Measurements from ENCODE around the gene CPN1.
"Not testable (repeated sequence)": the region's sequence is repeated elsewhere in the genome, so short reads cannot be mapped to it uniquely, and the experiment has no call there.

CPN1 gene

DNA sequence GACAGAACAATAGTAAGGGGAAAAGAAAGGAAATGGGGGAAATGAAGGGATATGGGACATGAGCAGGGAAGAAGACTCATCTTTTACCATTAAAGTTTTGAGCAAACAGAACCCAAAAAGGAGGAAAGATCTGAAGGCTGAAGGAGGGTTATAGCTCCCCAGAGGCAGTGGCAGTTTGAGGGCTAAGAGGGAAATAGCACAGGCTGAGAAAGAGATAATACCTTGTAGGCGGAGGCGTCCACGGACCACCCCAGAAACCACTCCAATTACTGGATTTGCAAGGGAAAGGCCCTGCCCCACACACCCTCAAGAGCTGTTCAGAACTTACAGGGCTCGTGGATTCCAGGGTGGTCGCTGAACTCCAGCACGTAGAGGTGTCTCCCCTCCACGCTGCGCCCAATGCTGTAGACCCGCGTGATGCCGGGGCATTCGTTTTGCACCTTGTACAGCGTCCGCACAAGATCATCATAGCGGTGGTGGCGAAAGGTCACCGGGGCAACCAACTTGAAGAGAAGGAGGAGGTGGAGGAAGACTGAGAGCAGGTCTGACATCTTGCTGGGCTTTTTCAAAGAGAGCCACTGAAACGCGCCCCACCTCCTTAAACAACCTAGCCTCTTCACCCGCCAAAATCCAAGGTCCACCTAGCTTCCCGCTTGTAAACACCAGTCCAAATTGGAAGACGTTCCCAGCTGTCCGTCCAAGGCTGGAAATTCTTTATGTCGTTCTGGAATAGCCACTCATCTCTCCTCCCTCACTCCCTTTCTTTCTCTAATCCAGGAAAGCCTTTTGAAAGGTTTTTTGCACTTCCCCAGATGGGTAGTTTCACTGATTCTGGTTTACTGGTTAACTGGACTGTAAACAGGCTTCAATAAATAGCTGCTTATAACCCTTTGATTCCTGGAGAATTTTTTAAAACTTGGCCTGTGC, at the start of gene CPN1:
Gene CPN1 (minus strand): TSS at position 795 of the 927 bp plus-strand sequence. CDS start 244 bp downstream, at position 551.
- no peak for DNase-seq

- no peak for DNase-seq
Measured at GRCh38 chr10:100130831-100131230, 49.2 kb upstream of the CPN1 start.

GRCh38 chr10:100129424-100129823, 47.8 kb upstream of the CPN1 start:
- peak; percentile 44 for DNase-seq

- DNase-seq = no peak
Measured at GRCh38 chr10:100128951-100129350, 47.3 kb upstream of the CPN1 start.

GRCh38 chr10:100125335-100125734, 43.7 kb upstream of the CPN1 start:
- not testable (repeated sequence) for DNase-seq

- DNase-seq = no peak
Measured at GRCh38 chr10:100124097-100124496, 42.4 kb upstream of the CPN1 start.

DNA sequence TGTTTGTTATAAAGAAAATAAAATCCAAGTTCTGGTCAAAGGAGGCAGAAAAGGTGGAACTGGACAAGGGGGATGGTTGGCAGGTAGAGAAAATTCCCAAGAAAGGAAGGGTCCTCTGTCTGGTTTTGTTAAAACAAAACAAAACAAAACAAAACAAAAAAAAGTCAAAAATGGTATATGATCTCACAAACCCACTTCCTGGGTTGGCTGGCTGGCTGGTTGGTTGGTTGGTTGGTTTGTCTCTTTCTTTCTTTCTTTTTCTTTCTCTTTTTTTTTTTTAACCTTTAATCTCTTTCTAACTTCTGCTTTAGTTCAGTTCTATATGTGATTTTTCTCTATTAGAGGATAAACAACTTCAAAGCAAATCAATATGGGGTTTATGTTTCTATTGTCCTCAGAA, 41.1 kb upstream of the CPN1 start:
- DNase-seq = no peak

- no peak for DNase-seq
Measured at GRCh38 chr10:100120550-100120949, 38.9 kb upstream of the CPN1 start.

DNA sequence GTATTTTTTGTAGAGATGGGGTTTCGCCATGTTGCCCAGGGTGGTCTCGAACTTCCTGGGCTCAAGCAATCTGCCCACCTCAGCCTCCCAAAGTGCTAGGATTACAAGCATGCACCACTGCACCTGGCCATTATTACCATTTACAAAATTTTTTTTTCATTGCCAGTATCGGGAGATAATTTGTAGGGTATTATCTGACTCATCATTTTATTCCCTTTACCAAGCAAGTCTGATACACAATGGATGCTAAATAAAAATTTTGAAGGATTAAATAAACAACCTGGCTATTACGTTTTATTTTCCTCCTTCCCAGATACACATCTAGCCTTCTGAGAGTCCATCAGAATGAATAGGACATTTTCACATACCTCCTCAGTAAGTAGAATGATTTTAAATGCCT, 38.1 kb upstream of the CPN1 start:
- no peak for DNase-seq

DNA sequence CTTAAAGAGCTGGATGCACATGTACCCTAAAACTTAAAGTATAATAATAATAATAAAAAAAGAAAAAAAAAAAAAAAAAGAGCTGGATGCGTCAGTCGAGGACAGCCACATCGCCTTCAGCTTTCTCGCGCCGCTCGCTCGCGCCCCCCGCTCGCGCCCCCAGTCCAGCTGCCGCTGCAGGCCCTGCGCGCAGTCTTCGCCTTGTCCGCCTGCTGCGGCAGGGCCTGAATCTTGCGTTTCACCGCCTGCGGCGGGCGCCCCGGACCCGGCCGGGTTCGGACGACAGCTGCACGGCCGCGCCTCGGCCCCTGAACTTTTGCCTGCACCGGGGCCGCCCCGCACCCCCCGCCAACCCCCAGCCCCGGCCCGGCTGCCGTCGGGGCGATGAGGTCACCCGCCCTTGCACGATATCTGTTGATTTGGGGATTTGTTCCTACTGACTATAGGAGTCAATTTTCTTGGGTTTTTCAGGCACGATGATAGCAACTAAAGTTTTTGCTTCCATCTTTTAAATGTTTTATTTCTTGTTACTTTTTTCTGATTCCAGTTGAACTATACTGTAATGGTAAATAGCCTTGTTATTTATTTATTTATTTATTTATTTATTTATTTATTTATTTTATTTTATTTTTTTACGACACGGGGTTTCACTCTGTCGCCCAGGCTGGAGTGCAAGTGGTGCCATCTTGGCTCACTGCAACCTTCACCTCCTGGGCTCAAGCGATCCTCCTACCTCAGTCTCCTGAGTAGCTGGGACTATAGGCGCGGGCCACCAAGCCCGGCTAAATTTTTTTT, 33.5 kb upstream of the CPN1 start:
- DNase-seq = no peak

- no peak for DNase-seq
Measured at GRCh38 chr10:100114460-100114859, 32.8 kb upstream of the CPN1 start.

- no peak for DNase-seq
Measured at GRCh38 chr10:100109670-100110069, 28.0 kb upstream of the CPN1 start.

GRCh38 chr10:100106865-100107264, 25.2 kb upstream of the CPN1 start:
- no peak for DNase-seq

GRCh38 chr10:100104300-100104699, 22.6 kb upstream of the CPN1 start:
- DNase-seq = no peak

DNA sequence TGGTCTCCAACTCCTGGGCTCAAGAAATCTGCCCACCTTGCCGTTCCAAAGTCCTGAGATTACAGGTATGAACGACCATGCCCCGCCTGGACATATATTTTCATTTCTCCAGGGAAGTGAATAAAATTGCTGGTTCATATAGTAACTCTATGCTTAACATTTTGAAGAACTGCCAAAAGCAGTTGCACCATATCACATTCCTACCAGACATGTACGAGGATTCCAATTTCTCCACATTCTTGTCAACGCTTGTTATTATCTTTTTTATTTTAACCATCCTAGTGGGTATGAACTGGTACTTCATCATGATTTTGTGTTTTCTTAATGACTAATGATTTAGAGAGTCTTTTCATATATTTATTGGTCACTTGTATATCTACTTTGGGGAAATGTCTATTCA, 21.9 kb upstream of the CPN1 start:
- DNase-seq = no peak

- no peak for DNase-seq
Measured at GRCh38 chr10:100101192-100102076, 19.8 kb upstream of the CPN1 start.

- DNase-seq = no peak
Measured at GRCh38 chr10:100100651-100101184, 19.0 kb upstream of the CPN1 start.

- DNase-seq = no peak
Measured at GRCh38 chr10:100089241-100089640, 7.6 kb upstream of the CPN1 start.

DNA sequence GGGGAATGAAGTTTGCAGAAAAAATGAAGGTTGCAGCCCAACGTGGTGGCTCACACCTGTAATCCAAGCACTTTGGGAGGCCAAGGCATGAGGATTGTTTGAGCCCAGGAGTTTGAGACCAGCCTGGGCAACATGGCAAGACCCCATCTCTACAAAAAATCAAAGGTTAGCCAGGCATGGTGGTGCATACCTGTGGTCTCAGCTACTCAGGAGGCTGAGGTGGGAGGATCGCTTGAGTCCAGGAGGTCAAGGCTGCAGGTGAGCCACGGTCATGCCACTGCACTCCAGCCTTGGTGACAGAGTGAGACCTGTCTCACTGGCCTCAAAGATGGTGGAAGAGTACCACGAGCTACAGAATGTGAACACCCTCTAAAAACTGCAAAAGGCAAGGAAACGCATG, 5.0 kb upstream of the CPN1 start:
- DNase-seq = not testable (repeated sequence)

DNA sequence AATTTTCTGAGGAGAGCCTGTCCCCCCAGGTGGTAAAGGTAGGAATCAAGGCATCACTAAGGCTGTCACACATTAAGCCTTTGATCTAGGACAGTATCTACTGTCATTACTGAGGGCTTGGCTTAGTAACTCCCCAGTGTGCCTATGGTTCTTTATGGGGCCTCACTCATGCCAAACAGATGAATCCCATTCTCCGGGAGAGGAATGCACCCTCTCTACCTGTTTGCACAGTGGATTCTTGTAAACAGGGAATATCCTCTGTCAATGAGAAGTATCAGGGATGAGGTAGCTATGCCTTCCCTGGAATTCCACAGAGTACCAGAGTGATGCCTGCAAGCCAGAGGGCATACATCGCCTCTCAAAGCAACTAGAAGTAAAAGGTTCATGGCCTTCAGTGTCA, 3.9 kb upstream of the CPN1 start:
- no peak for DNase-seq

DNA sequence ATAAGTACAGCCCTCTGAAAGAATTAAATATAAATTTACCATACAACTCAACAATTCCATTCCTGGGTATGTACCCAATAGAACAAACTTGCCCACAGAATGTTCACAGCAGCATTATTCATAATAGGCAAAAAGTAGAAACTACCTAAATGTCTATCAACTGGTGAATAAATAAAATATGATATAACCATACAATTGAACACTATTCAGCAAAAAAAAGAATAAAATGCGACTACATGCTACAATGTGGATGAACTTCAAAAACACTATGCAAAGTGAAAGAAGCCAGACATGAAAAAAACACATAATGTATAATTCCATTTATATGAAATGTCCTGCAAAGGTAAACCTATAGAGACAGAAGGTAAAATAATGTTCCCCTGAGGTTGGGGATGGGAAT, 2.0 kb upstream of the CPN1 start:
- DNase-seq = no peak

GRCh38 chr10:100082276-100082675, 607 bp upstream of the CPN1 start:
- not testable (repeated sequence) for DNase-seq

DNA sequence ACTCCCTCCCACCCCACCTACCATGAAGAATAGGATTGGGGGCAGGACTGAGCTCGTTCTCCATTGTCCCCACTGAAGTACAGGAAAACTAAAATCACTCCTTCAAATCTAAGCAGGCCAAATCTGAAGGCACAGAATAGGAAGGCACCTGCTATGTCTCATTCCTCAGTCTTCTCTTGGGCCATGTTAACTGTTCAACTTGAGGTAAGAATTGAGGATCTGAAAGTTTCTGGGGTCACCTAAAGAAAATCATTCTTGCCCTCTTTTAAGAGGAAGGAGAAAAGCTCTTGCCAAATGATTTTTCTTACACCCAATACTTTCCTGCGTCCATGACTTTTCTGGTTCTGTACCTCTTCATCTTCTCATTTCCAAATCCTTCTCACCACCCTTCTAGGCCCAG, 4.9 kb downstream of the CPN1 start:
- DNase-seq = no peak

Data from hematopoietic multipotent progenitor cell treated with erythropoietin and hydrocortisone succinate and interleukin-3 and kit ligand, for 8 days (in vitro differentiated cells).